Smooth muscle cell of the brain vasculature (primary cell): ENCODE results near the gene MSMB.
"Not testable (repeated sequence)": the region's sequence is repeated elsewhere in the genome, so short reads cannot be mapped to it uniquely, and the experiment has no call there.

Experiments
- DNase-seq: peaks from one replicate; pipeline ENCODE4 v3.0.0-alpha.2; 2012; ENCODE audit warnings: low read depth, low spot score

Gene MSMB

GRCh38 chr10:46046261-46046660 lies at the start of gene MSMB:
Gene MSMB (minus strand): TSS chr10:46046269. CDS start chr10:46046237, 32 bp downstream.
- no peak for DNase-seq

GRCh38 chr10:46094931-46095750 lies 49.1 kb upstream of the MSMB start:
- DNase-seq: no peak

- DNase-seq: no peak
Measured at GRCh38 chr10:46094197-46094500, 48.1 kb upstream of the MSMB start.

GRCh38 chr10:46093316-46094196 lies 47.5 kb upstream of the MSMB start:
- DNase-seq: not testable (repeated sequence)

GRCh38 chr10:46092524-46093081 lies 46.5 kb upstream of the MSMB start:
- DNase-seq: no peak

- no peak for DNase-seq
Measured at GRCh38 chr10:46091828-46092523, 45.9 kb upstream of the MSMB start.

- DNase-seq: no peak
Measured at GRCh38 chr10:46091080-46091827, 45.2 kb upstream of the MSMB start.

- DNase-seq: no peak
Measured at GRCh38 chr10:46090258-46090812, 44.3 kb upstream of the MSMB start.

- DNase-seq: not testable (repeated sequence)
Measured at GRCh38 chr10:46087381-46087780, 41.3 kb upstream of the MSMB start.

- no peak for DNase-seq
Measured at GRCh38 chr10:46084321-46085165, 38.5 kb upstream of the MSMB start.

GRCh38 chr10:46080886-46081285 lies 34.8 kb upstream of the MSMB start:
- no peak for DNase-seq

- DNase-seq: no peak
Measured at GRCh38 chr10:46079831-46080585, 33.9 kb upstream of the MSMB start.

- no peak for DNase-seq
Measured at GRCh38 chr10:46077731-46078413, 31.8 kb upstream of the MSMB start.

GRCh38 chr10:46077141-46077554 lies 31.1 kb upstream of the MSMB start:
- DNase-seq: no peak

- no peak for DNase-seq
Measured at GRCh38 chr10:46075869-46076268, 29.8 kb upstream of the MSMB start.

- no peak for DNase-seq
Measured at GRCh38 chr10:46074196-46074946, 28.3 kb upstream of the MSMB start.

GRCh38 chr10:46073564-46073963 lies 27.5 kb upstream of the MSMB start:
- no peak for DNase-seq

- no peak for DNase-seq
Measured at GRCh38 chr10:46070749-46071148, 24.7 kb upstream of the MSMB start.
